T-helper 22 cell (primary cell): ENCODE measurements around the gene ARFIP1.
"Not testable (repeated sequence)": the region's sequence is repeated elsewhere in the genome, so short reads cannot be mapped to it uniquely, and the experiment has no call there.

Source experiments
- DNase-seq: peaks from one replicate; pipeline ENCODE4 v3.0.0-alpha.2; 2020; ENCODE audit warnings: low read depth

Gene ARFIP1

GRCh38 chr4:152898133-152898532 is 118.4 kb downstream of the ARFIP1 start:
- not testable (repeated sequence) for DNase-seq

GRCh38 chr4:152898606-152899005 is 118.9 kb downstream of the ARFIP1 start:
- no peak for DNase-seq

GRCh38 chr4:152900395-152900794 is 120.6 kb downstream of the ARFIP1 start:
- no peak for DNase-seq

- no peak for DNase-seq
Observed at GRCh38 chr4:152901205-152901604, 121.5 kb downstream of the ARFIP1 start.

- DNase-seq, result no peak
Observed at GRCh38 chr4:152903658-152904057, 123.9 kb downstream of the ARFIP1 start.

GRCh38 chr4:152909901-152910300 is 130.1 kb downstream of the ARFIP1 start:
- DNase-seq, result no peak

- DNase-seq, result no peak
Observed at GRCh38 chr4:152910521-152910920, 130.8 kb downstream of the ARFIP1 start.

GRCh38 chr4:152917543-152918395 is 138.0 kb downstream of the ARFIP1 start:
- DNase-seq, result no peak

- DNase-seq, result no peak
Observed at GRCh38 chr4:152919826-152920225, 140.1 kb downstream of the ARFIP1 start.

GRCh38 chr4:152920768-152921167 is 141.0 kb downstream of the ARFIP1 start:
- DNase-seq, result no peak

- no peak for DNase-seq
Observed at GRCh38 chr4:152921284-152921683, 141.5 kb downstream of the ARFIP1 start.

GRCh38 chr4:152925851-152926250 is 146.1 kb downstream of the ARFIP1 start:
- no peak for DNase-seq

- no peak for DNase-seq
Observed at GRCh38 chr4:152926959-152927358, 147.2 kb downstream of the ARFIP1 start.

GRCh38 chr4:152927737-152928136 is 148.0 kb downstream of the ARFIP1 start:
- no peak for DNase-seq

- DNase-seq, result no peak
Observed at GRCh38 chr4:152928286-152928685, 148.5 kb downstream of the ARFIP1 start.

GRCh38 chr4:152929888-152930287 is 150.1 kb downstream of the ARFIP1 start:
- DNase-seq, result no peak

GRCh38 chr4:152935143-152935542 is 155.4 kb downstream of the ARFIP1 start:
- DNase-seq, result no peak

- no peak for DNase-seq
Observed at GRCh38 chr4:152935631-152936445, 156.1 kb downstream of the ARFIP1 start, which contains the start of gene FHDC1. FHDC1 (plus strand) TSS chr4:152936323; CDS start chr4:152943058, 6,735 bp downstream.

GRCh38 chr4:152936446-152937335 is 156.9 kb downstream of the ARFIP1 start:
- no peak for DNase-seq

- DNase-seq, result no peak
Observed at GRCh38 chr4:152937336-152938236, 157.8 kb downstream of the ARFIP1 start.
